MCF 10A (cell line): ENCODE results near the gene L3MBTL3. TPM values are rescaled to one million over a fixed set of nuclear protein-coding genes. Genes with fewer than 3 reads are reported as not detected.

Experiments used
- BruUV-seq: library from RNA; stranded (reverse); fragments of 400-500 nt; replicated peaks from 2 replicates; lab custom pipeline; 2021; lab: Mats Ljungman, UMichigan
- CTCF ChIA-PET: fragments of 300-600 bp; sonication (Branson Sonifier 250); formaldehyde crosslinking; extraction: SDS; loops from one replicate; lab custom pipeline; 2021; ENCODE audit warnings: antibody characterized with exemption, inconsistent platforms; lab: Yijun Ruan, JAX
- POLR2A ChIA-PET: fragments of 300-600, 350-650 bp; sonication (Branson Sonifier 250); formaldehyde crosslinking; extraction: SDS; loops from one replicate; lab custom pipeline; 2020; ENCODE audit warnings: antibody characterized with exemption, inconsistent platforms; lab: Yijun Ruan, JAX
- DNase-seq: peaks from one replicate; pipeline ENCODE4 v3.0.0-alpha.2; 2018; ENCODE audit not compliant: unreplicated experiment
- H3K27ac Mint-ChIP-seq: one replicate; pipeline ENCODE4 v1.8.0; 2022; ENCODE audit warnings: mild to moderate bottlenecking, low read depth, mixed read lengths; ENCODE audit not compliant: unreplicated experiment
- H3K27me3 Mint-ChIP-seq: one replicate; pipeline ENCODE4 v1.8.0; 2022; ENCODE audit warnings: mixed read lengths; ENCODE audit not compliant: insufficient read depth, unreplicated experiment
- H3K36me3 Mint-ChIP-seq: one replicate; pipeline ENCODE4 v1.8.0; 2022; ENCODE audit warnings: mild to moderate bottlenecking, moderate library complexity, mixed read lengths; ENCODE audit not compliant: insufficient read depth, unreplicated experiment
- H3K4me1 Mint-ChIP-seq: one replicate; pipeline ENCODE4 v1.8.0; 2022; ENCODE audit warnings: mixed read lengths; ENCODE audit not compliant: insufficient read depth, unreplicated experiment
- H3K4me3 Mint-ChIP-seq: one replicate; pipeline ENCODE4 v1.8.0; 2022; ENCODE audit warnings: mild to moderate bottlenecking, moderate library complexity, mixed read lengths; ENCODE audit not compliant: unreplicated experiment
- H3K9me3 Mint-ChIP-seq: one replicate; pipeline ENCODE4 v1.8.0; 2022; ENCODE audit warnings: mixed read lengths; ENCODE audit not compliant: unreplicated experiment
- intact Hi-C: fragments of 100-400 bp; cut with micrococcal nuclease; formaldehyde crosslinking; loops from 2 replicates; pipeline ENCODE4 v1.14.1; 2022
- total RNA-seq: library from RNA; stranded (reverse); gene quantifications from 2 replicates; pipeline ENCODE4 v1.2.3, GENCODE V29; 2022
- TF ChIP-seq, protein P1 (sequence below): fragments of 200-600 bp; IDR thresholded peaks from one replicate; pipeline ENCODE4 v1.8.0; 2022; ENCODE audit warnings: antibody characterized with exemption, mild to moderate bottlenecking; ENCODE audit not compliant: unreplicated experiment

Gene L3MBTL3
- total RNA-seq, 1 experiment from 2014 or later, result 5.2 TPM

DNA sequence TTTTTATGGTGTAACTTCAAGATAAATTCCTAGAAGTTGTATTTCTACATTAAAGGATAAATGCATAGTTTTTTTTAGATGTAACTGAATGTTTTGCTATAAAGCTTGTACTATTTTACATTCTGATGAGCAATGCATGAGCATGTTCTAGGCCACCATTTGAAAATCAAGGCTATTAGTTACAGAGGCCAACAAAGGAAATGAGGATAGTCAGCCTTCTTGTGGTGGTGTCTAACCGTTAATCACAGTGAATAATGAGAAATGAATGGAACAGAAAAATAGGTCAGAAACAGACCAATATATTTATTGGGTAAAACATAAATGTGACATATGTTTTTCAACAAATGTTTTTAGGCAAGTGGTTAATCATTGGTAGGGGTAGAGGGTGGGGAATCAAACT, 37.6 kb upstream of the L3MBTL3 start:
- ChIA-PET CTCF (interaction anchor here (0.6 to 1.8 kb wide), 11 partner anchors 25 to 536 kb away, joined by 3 to 8 read pairs (median 5); no protein-coding TSS in a partner anchor), POLR2A (no interaction called here)
- intact Hi-C loops, result no loop called here
- H3K36me3 Mint-ChIP-seq, result no peaks in the 10 kb centered on the region
- BruUV-seq, result no TSS peak
- no peak overlapping the region for H3K27ac Mint-ChIP-seq
- H3K4me3 Mint-ChIP-seq, result no peak overlapping the region
- H3K27me3 Mint-ChIP-seq, result no peaks in the 10 kb centered on the region
- no peaks in the 10 kb centered on the region for H3K9me3 Mint-ChIP-seq
- DNase-seq, result no peak
- no peaks in the 10 kb centered on the region for H3K4me1 Mint-ChIP-seq
- TF ChIP-seq, protein P1, sequence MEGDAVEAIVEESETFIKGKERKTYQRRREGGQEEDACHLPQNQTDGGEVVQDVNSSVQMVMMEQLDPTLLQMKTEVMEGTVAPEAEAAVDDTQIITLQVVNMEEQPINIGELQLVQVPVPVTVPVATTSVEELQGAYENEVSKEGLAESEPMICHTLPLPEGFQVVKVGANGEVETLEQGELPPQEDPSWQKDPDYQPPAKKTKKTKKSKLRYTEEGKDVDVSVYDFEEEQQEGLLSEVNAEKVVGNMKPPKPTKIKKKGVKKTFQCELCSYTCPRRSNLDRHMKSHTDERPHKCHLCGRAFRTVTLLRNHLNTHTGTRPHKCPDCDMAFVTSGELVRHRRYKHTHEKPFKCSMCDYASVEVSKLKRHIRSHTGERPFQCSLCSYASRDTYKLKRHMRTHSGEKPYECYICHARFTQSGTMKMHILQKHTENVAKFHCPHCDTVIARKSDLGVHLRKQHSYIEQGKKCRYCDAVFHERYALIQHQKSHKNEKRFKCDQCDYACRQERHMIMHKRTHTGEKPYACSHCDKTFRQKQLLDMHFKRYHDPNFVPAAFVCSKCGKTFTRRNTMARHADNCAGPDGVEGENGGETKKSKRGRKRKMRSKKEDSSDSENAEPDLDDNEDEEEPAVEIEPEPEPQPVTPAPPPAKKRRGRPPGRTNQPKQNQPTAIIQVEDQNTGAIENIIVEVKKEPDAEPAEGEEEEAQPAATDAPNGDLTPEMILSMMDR, result no peak

DNA sequence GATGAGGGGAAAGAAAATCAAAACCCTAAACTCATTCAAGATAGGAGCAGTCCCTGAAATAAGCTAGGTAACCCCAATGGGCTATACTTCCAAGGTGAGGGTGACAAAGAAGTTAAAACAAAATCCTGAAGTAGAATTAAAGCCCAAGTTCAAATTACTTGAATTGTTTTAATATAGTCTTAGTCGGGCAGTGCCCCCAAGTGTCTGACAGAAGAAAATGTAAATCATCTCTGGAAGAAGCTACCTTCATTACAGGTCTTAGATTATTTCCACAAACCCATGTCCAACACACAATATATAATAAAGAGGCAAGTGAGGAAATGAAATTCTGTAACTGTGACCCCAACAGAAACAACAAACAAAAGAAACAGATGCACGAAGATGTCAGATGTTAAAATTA, 36.8 kb upstream of the L3MBTL3 start:
- H3K4me1 Mint-ChIP-seq, result no peaks in the 10 kb centered on the region
- DNase-seq, result peak; percentile 31
- ChIA-PET POLR2A (no interaction called here), CTCF (interaction anchor here (0.6 to 1.9 kb wide), 17 partner anchors 18 to 383 kb away, joined by 3 to 8 read pairs (median 4); no protein-coding TSS in a partner anchor)
- intact Hi-C loops, result no loop called here
- no peaks in the 10 kb centered on the region for H3K9me3 Mint-ChIP-seq
- no TSS peak for BruUV-seq
- H3K36me3 Mint-ChIP-seq, result no peaks in the 10 kb centered on the region
- TF ChIP-seq, protein P1, result peak; percentile 31
- no peaks in the 10 kb centered on the region for H3K27me3 Mint-ChIP-seq
- no peak overlapping the region for H3K4me3 Mint-ChIP-seq
- no peak overlapping the region for H3K27ac Mint-ChIP-seq

DNA sequence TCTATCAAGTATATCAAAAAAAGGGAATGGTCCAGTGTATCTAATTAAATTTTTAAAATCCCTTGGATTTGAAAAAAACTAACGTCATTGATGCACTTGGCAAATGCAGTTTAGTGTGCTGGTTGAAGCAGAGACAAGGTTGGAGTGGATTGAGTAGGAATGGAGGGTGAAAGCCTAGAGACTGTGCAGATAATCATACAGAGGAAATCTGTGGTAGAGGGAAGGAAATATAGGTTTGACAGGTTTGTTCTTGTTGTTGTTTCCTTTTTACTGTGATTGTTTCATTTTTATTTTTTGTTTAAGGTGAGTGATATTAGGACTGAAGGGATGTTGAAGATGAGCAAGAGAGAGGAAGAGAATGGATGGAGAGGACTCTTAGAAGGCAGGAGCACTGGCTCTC, 29.0 kb upstream of the L3MBTL3 start:
- Mint-ChIP-seq H3K4me1 (no peaks in the 10 kb centered on the region), H3K36me3 (no peaks in the 10 kb centered on the region), H3K27me3 (no peaks in the 10 kb centered on the region), H3K9me3 (no peaks in the 10 kb centered on the region), H3K4me3 (no peak overlapping the region), H3K27ac (no peak overlapping the region)
- intact Hi-C loops, result no loop called here
- POLR2A ChIA-PET, result interaction anchor here (0.6 kb wide), 1 partner anchor 332 kb away, joined by 3 read pairs; no protein-coding TSS in a partner anchor
- TF ChIP-seq, protein P1, result no peak
- no TSS peak for BruUV-seq
- no peak for DNase-seq
- CTCF ChIA-PET, result no interaction called here

DNA sequence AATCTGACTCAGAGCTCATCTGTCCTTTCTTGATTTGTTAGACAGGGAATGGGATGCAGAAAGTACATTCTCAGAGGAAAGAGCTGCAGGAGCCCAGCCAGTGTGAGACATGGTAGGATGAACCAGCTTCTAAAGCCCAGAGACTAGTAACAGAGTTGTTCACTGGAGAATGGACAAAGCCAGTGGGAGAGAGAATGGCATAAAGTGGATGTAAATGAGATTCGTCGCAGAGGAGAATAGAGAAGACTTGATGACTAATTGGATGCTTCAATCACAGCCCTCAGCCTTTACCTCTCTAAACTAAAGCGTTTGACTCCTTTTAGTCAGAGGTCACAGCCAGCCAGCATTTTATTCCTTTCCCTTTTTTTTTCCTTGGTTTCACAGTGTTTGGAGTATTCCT, 25.5 kb upstream of the L3MBTL3 start:
- POLR2A ChIA-PET, result no interaction called here
- Mint-ChIP-seq H3K36me3 (no peaks in the 10 kb centered on the region), H3K4me1 (peaks cover 7% of the 10 kb centered on the region), H3K9me3 (no peaks in the 10 kb centered on the region), H3K27me3 (no peaks in the 10 kb centered on the region), H3K4me3 (no peak overlapping the region), H3K27ac (no peak overlapping the region)
- DNase-seq, result no peak
- TF ChIP-seq, protein P1, result no peak
- CTCF ChIA-PET, result interaction anchor here (0.6 to 1.1 kb wide), 4 partner anchors 10 to 139 kb away, joined by 3 to 5 read pairs (median 4); no protein-coding TSS in a partner anchor
- intact Hi-C loops, result no loop called here
- no TSS peak for BruUV-seq
